Measurements from ENCODE around the gene CALB2.

The CALB2 gene

DNA sequence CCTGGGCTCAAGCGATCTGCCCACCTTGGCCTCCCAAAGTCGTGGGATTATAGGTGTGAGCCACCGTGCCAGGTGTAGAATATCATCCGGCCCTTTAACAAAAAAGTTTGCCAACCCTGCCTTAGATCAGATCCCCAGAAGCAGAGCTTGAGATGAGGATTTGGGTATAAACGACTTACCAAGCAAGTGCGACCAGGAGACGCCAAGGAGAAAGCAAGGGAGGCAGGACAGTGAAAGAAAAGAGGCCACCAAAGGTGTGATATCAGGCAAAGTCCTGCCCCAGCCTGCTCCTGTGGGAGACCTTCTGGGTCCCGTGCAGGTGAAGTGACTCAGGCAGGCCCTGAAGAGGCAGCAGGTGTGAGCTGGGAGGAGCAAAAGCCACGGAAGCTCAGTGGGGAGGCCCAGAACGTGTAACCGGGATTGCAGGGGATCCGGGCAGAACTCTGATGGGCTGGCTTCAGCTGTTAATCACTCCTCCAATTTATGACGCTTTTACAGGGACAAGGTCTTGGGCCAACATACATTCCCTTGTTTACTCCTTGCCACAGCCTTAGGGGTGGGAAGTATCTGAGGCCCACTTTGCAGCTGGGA lies 14.1 kb upstream of the CALB2 start:
- TF ChIP-seq, protein P1, sequence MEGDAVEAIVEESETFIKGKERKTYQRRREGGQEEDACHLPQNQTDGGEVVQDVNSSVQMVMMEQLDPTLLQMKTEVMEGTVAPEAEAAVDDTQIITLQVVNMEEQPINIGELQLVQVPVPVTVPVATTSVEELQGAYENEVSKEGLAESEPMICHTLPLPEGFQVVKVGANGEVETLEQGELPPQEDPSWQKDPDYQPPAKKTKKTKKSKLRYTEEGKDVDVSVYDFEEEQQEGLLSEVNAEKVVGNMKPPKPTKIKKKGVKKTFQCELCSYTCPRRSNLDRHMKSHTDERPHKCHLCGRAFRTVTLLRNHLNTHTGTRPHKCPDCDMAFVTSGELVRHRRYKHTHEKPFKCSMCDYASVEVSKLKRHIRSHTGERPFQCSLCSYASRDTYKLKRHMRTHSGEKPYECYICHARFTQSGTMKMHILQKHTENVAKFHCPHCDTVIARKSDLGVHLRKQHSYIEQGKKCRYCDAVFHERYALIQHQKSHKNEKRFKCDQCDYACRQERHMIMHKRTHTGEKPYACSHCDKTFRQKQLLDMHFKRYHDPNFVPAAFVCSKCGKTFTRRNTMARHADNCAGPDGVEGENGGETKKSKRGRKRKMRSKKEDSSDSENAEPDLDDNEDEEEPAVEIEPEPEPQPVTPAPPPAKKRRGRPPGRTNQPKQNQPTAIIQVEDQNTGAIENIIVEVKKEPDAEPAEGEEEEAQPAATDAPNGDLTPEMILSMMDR (conservative IDR thresholded peaks at IDR 0.05; ENCODE audit: low read length): no peak
- no peak for DNase-seq (ENCODE audit: low read depth)
- H3K4me3 ChIP-seq (ENCODE audit: low read length): no peak overlapping the region

DNA sequence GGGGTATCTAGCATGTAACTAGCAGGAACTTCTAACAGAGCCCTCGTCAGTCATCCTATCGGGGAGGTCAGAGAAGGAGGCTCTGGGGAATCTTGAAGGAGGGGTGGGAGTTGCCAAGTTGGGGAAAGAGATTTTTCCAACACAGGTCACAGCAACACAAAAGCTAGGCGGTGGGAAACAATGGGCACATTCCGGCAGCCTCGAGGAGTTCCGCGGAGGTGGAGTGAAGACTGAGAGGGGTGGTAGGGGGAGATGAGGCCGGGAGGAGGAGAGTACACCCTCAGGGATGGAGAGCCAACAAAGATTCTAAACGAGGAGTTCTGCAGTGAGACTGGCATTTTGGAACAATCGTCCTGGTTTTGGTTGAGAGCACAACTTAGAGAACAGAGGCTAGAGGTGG lies 13.5 kb upstream of the CALB2 start:
- DNase-seq (ENCODE audit: low read depth): no peak
- TF ChIP-seq, protein P1 (conservative IDR thresholded peaks at IDR 0.05; ENCODE audit: low read length): no peak
- H3K4me3 ChIP-seq (ENCODE audit: low read length): no peak overlapping the region

DNA sequence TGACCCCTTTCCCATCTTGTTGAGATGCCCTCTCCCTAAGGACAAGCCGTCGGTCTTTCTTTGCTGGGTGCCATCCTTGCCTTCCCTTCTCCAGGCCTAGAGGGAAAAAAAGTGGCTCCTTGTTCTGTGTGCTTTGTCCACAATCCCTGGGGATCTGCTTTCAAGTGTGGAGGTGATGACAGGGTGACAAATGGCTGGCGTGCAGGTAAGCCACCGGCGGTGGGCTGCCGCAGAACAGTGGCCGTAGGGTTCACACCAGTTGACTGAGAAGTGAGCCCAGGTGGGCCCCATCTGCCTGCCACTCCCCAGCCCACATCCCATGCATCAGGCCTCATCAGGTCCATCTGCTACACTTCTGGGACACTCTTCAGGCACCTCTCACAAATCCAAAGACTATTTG lies 11.4 kb upstream of the CALB2 start:
- TF ChIP-seq, protein P1 (conservative IDR thresholded peaks at IDR 0.05; ENCODE audit: low read length): no peak
- no peak for DNase-seq (ENCODE audit: low read depth)
- H3K4me3 ChIP-seq (ENCODE audit: low read length): no peak overlapping the region

DNA sequence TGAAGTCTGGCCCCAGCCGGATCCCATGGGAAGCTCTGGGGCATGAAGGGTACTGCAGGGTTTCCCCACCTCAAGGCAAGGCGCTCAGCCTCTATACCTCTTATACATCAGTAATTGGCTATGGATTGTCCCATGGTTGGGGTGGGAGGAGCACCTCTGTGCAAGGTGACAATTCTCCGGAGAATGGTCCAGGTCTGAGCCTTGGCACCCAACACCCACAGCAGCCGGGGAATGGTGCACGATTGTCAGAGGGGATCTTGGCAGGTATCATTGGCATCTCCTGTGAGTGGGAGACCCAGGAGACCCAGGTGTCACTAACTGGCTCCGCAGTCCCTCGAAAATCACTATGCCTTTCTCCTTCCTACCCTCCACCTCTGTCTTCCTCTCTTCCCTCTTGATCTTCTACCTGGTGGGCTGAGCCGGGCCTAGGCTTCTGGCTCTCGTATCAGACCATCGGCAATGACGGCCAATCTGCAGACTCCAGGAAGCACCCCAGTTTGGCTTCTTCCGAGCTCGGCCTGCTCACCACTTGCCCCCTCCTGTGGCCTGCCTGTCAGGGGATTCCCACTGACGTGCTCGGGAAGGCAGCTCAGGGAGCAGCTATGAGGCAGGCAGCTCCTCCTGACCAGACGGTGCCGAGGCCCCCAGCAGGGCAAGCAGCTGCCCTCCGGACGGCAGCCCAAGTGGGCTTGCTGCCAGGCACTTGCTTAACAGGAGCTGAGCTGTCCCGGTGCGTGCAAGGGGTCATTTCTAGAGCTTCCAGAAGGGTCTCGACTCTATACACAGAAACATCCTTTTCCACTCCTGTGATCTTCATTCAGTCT lies 10.0 kb upstream of the CALB2 start:
- no peak overlapping the region for H3K4me3 ChIP-seq (ENCODE audit: low read length)
- no peak for DNase-seq (ENCODE audit: low read depth)
- TF ChIP-seq, protein P1 (conservative IDR thresholded peaks at IDR 0.05; ENCODE audit: low read length): no peak

DNA sequence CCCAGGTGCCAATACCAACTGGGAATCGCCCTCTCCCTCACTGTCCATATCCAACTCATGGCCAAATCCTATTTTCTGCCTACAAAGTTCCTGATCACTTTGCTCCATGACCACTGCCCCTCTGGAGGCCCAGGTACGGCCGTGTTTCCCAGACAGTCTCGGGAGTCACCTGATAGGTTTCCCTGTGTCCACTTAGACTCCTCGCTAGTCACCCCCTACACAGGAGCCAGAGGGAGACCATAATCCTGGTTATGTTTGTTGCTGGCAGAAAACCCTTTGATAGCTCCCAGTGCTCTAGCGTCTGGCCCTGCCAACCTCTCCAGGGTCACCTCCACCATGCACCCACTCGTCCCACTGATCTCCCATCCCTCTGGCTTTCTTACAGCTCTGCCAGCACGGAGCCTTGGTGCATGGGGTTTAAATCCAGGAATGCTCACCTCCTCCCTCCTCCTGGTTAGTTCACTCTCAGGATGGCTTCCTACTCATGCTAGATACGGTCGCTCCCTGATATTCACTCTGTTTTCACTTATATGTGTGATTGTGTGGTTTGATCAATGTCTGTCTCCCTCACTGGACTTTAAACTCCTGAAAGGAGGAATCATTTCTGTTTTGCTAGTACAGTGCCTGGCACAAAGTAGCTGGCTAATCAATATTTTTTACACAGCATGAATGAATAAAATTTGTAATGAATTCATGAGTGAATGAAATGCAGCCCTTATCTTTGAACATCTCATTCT lies 7.5 kb upstream of the CALB2 start:
- DNase-seq (ENCODE audit: low read depth): no peak
- H3K4me3 ChIP-seq (ENCODE audit: low read length): no peak overlapping the region
- TF ChIP-seq, protein P1 (conservative IDR thresholded peaks at IDR 0.05; ENCODE audit: low read length): no peak

DNA sequence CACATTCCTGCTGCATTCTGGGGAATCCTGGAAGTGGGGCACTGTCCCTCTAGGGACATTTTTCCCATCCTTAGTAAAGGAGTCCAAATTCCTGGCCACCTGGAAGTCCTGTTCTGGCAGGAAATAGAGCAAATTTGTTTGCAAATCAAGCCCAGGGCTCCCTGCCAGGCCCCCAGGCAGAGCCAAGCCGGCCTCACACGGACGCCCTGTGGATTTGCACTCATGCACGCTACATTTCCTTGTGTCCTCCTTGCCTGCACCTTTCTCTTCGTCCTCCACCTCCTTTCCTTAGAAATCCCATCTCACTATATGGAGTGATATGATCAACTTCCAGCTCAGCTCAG lies 7.0 kb upstream of the CALB2 start:
- no peak for DNase-seq (ENCODE audit: low read depth)
- TF ChIP-seq, protein P1 (conservative IDR thresholded peaks at IDR 0.05; ENCODE audit: low read length): no peak
- no peak overlapping the region for H3K4me3 ChIP-seq (ENCODE audit: low read length)
